ENCODE measurements around the gene POU6F2.

DNA sequence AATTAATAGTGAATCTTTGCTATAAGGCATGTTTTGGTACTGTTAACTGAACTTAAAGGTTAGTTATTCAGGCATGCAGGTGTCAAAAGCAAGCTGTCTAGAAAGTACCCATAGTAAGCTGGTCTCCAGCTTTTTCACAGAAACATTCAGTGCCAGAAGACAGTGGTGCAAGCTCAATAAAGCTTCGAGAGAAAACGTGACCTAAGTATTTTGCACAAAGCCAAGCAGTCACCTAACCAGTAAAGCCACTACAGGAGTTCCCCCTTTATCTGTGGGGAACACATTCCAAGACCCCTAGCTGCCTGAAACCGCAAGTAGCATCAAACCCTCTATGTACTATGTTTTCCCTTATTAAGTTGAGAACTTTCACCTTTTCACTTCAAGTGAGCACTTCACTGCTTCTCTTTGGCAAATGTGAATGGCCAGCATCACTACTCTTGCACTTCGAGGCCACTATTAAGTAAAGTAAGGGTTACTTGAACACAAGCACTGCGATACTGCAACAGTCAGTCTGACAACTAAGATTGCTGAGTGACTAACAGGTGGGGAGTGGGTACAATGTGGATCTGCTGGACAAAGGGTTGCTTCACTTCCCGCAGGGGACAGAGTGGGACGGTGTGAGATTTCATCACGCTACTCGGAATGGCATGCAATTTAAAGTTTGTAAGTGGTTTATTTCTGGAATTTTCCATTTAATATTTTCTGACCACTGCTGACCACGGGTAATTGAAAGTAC, 334.7 kb downstream of the POU6F2 start:
- TF ChIP-seq, protein P1, sequence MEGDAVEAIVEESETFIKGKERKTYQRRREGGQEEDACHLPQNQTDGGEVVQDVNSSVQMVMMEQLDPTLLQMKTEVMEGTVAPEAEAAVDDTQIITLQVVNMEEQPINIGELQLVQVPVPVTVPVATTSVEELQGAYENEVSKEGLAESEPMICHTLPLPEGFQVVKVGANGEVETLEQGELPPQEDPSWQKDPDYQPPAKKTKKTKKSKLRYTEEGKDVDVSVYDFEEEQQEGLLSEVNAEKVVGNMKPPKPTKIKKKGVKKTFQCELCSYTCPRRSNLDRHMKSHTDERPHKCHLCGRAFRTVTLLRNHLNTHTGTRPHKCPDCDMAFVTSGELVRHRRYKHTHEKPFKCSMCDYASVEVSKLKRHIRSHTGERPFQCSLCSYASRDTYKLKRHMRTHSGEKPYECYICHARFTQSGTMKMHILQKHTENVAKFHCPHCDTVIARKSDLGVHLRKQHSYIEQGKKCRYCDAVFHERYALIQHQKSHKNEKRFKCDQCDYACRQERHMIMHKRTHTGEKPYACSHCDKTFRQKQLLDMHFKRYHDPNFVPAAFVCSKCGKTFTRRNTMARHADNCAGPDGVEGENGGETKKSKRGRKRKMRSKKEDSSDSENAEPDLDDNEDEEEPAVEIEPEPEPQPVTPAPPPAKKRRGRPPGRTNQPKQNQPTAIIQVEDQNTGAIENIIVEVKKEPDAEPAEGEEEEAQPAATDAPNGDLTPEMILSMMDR (conservative IDR thresholded peaks at IDR 0.05; ENCODE audit: low read depth, low read length) = no peak
- TF ChIP-seq EZH2phosphoT487 (IDR thresholded peaks at IDR 0.05; ENCODE audit: borderline replicate concordance, low read length) (no peak), EZH2 (IDR thresholded peaks at IDR 0.05; ENCODE audit: low read length, unreplicated experiment) (no peak)

Data from PC-3 (cell line).